HG03354 (cell line): ENCODE data around the gene GPN2.

ENCODE experiments used
- ATAC-seq: cut with Tn5 transposase; IDR thresholded peaks from one replicate; pipeline ENCODE4 v1.9.1; 2021; ENCODE audit warnings: mild to moderate bottlenecking; ENCODE audit not compliant: unreplicated experiment, poor library complexity, severe bottlenecking

The GPN2 gene

DNA sequence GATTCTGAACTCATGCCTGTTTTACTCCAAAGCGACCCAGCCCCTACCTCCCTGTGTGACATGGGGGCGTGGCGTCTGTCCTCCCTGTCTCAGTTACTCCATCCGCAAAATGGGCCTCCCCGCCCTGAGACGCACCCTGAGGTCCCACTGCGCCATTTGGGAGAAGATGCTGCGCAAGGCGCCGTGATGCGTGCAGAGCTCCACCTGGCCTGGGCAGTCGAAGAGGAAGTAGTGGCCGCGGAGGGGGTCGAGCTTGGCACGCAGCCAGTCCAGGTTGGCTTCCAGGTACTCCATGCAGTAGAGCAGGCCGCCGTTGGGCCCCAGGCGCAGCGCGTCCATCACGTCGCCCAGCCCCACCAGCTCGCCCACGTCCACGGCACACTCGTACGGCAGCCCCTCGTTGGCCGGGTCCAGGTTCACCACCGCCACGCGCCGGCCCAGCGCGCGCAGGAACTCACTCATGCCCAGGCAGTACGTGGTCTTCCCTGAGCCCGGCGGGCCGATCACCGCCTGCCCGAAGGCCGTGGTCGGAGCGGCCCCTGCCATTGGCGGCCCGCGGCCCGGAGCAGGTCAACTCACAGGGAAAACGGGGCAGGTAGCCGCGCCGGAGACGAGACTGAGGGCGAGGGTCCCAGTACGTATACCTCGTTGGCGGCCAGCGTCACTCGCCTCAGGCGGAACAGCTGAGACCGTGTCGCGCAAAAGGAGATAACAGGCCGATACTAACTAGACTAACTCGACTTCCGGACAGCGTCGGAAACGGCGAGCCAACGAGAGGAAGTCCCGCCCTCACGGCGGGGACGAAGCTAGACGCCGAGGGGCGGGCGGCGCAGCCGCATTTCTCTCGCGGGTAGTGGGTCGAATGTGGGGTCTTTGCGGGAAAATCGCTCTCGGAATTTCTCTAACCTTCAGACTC lies at the start of gene GPN2:
Gene GPN2, minus strand, starts transcription at position 733 of the 916 bp plus-strand sequence. Its CDS starts 187 bp downstream, at position 546.
- peak; percentile 90 for ATAC-seq

DNA sequence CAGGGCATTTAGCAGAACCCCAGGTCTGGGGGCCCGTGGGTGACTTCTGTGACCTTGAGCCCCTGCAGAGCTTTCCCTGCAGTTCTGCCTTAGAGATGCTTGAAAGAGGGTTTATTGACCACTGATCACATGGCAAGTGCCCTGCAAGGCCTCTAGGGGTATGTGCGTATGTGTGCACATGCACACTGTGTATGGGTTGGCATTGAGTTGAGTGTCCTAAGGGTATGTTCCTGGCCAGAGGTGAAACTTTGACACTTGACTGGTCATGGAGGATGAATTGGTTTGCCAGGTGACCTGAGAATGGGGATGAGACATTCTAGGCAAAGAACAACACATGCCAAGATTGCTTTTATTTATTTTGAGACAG lies 48.6 kb upstream of the GPN2 start:
- no peak for ATAC-seq

DNA sequence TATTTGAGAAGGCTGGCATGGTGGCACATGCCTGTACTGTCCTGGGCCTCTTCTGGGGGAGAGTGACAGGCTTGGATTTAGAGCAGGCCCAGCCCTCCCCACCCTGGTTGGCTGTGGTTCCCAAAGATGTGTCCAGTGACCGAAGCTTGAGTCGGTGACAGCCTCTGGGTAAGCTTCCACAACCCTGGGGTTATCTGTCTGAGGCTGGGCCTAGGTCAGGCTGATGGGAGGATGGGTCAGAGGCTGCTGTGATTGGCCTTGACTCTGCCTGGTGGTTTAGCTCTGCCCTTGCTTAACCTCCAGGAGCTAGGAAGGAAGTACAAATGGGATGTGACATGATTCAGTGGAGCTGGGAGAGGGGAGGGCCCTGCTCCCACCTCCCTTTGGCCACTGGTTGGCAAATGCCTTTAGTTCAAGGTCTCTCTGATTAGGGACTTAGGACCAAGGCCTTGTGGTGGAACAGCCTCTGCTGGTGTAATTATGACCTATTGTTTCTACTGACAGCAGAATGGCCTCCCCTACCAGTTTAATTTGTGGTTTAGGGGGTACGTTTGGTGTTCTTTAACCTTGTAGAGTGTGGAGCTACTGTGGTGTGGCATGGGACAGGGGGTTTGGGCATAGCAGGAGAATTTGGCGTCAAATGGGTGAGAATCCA lies 48.0 kb upstream of the GPN2 start:
- ATAC-seq: no peak

DNA sequence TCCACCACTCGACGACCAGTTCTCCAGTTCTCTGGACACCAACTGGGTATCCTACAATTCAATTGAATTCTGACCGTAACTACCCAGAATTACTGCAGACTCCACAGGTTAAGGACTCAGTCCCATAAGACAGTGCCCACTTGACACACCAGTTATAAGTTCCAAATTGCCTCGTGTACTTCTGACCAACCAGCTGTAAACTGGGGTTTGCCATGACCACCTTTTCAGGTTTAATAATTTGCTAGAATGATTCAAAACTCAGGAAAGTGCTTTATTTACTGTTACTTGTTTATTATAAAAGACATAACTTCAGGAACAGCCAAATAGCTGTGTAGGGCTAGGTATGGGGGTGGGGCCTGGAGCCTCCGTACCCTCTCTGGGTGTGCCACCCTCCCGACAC lies 46.7 kb upstream of the GPN2 start:
- no peak for ATAC-seq

DNA sequence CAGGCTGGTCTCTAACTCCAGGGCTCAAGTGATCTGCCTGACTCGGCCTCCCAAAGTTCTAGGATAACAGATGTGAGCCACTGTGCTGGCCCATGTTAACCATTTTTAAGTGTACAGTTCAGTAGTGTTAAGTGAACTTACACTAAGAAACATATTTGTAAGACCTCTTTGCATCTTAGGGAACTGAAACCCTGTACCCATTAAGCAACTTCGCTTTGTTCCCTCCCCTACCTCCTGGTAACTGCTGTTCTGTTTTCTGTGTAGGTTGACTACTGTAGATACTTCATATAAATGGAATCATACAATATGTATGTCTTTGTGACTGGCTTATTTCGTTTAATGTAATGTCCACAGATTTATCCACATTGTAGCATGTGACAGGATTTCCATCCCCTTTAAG lies 42.4 kb upstream of the GPN2 start:
- ATAC-seq: peak; percentile 58

DNA sequence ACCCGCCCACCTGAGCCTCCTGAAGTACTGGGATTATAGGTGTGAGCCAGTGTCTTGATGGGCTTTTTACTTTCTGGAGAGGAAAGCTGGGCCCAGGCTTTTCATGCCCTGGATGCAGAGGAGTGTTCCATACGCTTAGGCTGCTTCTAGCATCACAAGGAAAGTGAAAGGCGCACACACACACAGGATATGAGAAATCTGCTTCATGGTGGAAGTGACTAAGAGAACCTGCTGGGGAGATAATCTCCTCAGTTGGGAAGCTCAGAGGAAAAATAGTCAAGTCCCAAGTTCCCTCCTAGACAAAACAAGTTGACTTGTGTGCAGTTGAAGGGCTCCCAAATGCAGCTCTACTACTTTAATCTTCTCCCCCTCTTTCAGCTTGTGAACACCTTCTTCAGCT lies 33.6 kb upstream of the GPN2 start:
- no peak for ATAC-seq

DNA sequence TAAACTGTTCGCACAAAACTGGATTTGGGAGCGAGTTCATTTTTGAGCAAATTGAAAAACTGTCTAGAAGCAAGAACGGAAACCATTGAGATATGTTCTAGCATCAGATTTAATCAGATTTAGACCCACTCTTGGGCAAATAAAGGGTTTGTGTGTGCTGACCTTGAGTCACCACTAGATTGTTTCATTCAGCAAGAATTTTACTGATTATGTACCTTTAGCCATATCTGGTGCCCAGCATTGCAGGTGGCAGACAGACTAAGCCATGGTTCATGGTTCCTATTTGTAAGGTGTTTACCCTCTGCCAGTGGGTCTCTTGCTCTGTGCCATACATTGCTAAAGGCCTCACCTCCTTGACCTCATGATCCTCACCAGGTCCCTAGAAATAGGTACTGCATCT lies 32.8 kb upstream of the GPN2 start:
- no peak for ATAC-seq

DNA sequence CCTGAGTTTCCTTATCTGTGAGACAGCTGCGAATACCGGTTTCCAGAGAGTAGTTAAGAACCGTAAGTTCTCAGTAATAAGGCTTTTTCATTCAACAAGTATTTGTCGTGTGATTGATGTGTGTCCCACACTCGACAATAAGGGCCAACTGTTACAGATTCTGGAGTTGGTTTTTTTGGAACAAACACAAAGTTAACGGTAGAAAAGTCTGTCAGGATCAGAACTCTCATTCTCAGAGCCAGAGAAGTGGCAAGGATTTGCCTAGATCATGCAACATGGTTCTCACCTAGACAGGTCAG lies 32.3 kb upstream of the GPN2 start:
- ATAC-seq: no peak

DNA sequence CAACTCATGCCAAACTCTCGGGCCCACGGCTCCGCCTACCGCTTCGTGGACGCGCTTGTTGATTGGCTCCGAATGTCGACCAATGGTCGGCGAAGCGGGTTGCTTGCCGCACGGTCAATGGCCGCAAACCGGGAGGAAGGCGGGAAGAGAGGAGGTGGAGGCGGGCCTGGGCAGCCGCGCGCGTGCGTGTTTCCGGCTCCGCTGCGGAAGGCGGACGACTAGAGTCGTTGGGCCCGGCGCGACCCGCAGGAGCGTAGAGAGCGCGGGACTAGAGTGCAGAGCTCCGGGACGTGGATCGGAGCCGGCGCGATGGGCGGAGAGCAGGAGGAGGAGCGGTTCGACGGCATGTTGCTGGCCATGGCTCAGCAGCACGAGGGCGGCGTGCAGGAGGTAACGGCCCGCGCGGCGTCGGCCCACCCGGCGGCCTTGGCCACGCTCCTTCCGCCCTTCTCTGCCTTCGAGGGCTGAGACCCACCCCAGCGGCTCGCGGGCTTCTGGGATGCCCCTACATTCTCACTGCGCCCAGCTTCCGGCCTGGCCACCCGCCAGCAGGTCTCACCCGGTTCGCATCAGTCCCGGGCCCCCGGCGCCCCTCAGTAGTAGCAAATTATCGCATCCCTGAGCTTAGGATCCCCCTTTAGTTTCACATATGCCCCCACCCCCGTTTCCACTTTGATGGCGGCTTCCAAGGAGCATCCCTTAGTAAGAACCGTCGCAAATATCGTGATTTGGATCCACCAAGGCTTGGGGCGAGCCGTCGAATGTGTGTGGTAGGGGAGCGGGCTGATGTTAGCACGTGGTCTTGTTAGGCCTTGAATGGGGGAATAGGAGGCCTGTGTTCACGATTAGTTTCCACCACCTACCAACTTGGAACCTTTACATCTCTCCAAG lies 31.7 kb upstream of the GPN2 start, which contains the start of gene NUDC:
Gene NUDC, plus strand, starts transcription at position 204 of the 891 bp plus-strand sequence. Its CDS starts 106 bp downstream, at position 310.
- ATAC-seq: peak; percentile 97

DNA sequence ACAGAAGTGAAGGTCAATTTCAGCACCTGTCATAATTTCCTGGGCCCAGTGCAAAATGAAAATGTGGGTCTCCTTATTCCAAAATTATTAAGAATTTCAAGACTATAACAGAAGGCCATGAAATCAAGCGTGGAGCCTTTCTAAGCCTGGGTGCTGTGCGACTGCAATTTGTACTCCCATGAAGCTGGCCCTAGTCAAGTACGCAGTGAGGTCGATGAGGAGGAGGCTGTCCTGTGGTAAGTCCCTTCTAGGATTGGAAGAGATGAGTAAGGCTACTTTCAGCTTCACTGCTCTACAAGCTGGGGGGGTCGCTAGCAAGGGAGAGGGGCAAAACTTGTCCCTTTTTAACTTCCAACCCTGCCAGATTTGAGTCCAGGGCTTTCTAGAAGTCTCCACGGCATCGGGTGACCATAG lies 31.1 kb upstream of the GPN2 start:
- ATAC-seq: peak; percentile 34

DNA sequence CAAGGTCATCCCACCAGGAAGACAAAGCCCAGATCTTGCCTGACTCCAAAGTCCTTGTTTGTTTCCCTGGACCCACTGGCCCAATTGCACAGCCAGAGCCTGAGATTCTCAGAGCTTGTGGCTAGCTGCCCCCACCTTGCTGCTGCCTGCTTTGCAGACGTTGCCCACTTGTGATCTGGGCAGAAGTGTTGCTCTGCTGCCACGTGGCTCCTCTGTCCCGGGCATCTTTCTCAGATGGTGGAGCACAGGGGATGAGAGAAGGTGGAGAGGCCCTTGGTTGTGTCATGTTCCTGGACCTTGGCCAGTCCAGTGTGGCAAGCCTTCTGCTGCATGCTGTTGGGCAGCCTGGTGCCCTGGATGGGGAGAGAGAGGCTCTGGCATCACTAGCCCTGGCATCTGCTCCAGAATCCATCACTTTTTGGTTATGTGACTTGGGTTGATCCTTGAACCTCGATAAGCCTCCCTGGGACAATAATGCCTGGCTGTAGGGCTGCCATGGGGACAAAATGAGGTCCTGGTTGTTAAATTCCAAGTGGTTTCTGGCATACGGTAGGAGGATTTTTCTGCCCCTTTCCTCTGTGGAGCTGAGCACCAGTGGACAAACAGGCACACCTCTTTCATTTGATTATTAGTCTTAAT lies 25.2 kb upstream of the GPN2 start:
- ATAC-seq: no peak

DNA sequence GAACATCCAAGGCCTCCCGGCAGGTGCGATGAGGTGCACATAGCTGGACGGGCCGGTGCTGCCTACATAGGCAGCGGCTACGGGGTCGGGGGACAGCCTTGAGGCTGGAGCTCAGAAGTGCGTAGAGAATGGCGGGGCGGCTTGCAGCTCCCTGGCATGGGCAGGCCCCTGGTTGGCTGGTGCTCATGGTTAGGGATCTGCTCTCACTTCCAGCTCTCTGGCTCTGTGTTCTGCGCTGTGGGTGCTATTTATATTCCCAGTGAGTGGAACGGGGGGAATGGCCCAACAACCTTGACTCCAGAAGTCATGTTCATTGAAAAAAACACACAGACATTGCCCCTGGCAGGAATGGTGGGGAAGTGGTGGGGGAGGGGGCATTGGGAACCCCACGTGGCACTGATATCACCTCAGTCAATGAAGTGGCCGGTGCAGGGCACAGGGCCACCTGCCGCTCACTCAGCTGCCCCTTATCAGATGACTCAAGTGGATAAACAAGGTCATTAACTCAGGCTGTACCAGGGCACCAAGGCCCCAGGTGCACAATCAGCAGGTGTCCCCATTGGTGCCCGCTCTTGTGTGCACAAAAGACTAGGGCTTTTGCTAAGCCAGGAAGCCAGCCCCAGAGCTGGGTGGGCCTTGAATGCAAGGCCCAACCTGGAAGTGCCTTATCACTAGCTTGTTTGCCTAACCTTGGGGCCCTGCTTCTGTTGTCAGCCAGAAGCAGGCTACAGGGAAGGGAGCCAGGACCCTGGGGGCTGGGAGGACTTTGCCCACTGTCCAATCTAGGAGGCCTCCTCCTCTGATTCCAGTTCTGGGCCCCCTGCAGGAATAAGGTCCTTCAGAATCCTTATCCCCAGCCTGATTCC lies 23.9 kb upstream of the GPN2 start, which contains the start of gene NR0B2:
Gene NR0B2, minus strand, starts transcription at position 222 of the 866 bp plus-strand sequence. Its CDS starts 35 bp downstream, at position 187.
- ATAC-seq: no peak

DNA sequence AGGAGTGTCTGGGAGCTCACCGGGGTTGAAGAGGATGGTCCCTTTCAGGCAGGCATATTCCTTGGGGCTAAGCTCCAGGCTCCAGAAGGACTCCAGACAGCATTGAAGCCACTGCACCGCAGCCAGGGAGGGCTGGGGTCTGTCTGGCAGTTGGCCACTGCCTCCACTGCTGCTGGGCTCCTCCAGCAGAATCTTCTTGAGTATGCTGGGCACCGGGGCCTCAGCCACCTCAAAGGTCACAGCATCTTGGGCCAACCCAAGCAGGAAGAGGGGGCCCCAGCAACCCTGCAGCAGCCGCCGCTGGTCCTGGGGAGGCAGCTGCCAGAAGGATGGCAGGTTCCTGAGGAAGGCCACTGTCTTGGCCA lies 23.3 kb upstream of the GPN2 start:
- ATAC-seq: no peak

DNA sequence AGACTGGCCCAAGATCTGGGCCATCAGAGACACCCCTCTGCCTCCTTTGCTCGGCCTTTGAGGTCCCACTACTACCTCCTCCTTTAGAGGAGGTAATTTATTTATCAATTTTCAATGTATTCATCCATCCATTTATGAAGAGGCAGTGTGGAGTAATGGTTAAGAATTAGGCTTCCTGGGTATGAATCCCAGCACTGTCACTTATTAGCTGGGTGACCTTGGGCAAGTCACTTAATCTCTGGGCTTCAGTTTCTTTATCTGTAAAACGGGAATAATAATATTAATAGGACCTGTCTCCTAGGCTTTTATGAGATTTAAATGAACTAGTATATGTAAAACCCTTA lies 22.0 kb upstream of the GPN2 start:
- no peak for ATAC-seq

DNA sequence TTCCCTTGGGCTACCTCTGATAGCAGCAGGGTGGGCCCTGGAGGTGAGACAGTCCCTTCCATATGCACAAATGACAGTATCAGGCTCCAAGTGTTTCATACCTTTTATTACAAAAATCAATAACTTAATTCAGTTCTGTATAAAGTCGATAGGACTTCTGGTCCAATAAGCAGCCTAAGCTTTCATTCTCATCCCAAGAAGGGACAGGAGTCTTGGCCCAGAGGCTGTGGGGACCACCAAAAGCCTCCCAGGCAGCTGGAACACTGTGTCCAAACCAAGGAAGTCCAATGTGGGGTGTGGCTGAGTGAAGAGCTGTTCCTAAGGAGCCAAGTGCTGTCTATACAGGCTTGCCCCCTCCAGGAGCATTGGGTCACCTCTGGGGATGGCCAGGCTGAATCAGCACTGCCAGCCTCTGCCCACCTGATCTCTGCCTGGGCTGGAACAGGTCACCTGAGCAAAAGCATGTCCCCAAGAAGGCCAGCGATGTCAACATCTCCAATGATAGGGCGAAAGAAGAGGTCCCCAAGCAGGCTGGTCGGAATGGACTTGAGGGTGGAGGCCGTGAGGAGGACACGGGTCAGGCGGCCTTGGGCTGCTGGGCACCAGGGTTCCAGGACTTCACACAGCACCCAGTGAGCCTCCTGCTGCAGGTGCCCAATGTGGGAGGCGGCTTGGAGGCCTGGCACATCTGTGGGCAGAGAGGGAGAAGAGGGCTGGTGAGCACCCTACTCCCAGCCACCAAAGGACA lies 21.5 kb upstream of the GPN2 start:
- ATAC-seq: no peak

DNA sequence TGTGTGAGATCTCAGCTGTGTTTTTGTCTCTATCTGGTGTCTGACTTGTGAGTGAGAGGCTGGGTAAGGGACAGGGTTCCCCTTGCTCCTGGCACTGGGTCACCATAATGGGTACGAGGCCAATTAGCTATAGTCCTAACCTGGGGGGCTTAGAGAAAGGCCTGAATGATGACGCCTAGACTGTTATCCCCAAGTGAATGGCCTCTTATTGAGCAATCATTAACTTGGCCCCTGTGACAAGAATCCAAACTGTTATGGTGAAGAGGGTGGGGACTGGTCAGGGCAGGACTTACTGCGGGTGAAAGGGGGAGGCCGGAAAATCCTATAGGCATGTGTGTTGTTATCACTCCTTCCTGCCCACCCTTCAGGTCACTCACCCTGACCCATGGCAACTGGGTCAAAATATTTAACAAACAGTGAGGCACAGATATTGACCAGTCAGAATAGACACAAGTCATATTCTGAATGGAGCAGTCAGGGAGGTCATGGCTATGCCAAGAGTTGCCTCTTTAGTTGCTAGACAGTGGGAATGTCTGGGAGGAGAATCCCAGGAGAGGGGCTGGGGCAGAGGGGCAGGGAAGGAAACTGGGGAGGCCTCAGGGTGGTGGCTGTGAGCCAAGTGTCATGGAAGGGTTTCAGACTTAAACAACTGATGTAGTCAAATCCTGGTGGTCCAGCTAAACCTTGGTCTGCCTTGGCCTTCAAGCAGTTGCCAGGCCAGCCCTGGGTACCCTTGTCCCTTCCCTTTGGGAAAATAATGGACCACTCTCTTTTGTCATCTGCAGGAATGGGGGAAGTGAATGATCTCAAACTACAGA lies 20.5 kb upstream of the GPN2 start:
- ATAC-seq: no peak

DNA sequence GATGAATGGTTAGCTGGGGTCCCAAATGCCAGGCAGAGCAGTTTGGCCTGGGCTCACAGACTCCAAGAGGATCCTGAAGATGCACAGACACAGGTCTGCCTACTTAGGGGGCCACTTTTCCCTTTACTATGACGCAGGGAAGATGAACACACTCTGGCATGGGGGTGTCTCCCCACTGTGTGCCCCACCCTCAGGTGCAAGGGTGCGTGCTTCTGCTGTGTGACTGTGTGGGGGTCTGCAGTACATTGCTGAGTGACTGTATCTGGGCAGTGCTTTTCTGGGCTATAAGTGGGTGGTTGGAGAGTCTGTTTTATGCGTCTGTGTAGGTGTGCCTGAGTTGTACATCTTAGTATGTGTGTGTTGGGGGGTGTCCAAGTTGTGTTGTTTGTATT lies 19.9 kb upstream of the GPN2 start:
- ATAC-seq: no peak
